HuH-7.5 (cell line): Measurements from ENCODE around the gene CRB2.
"Not testable (repeated sequence)": the region's sequence is repeated elsewhere in the genome, so short reads cannot be mapped to it uniquely, and the experiment has no call there.

Source experiments
- DNase-seq: peaks from one replicate; pipeline ENCODE4 v3.0.0; 2011; ENCODE audit warnings: low spot score

CRB2 gene

GRCh38 chr9:123329329-123329955 is 26.6 kb upstream of the CRB2 start:
- DNase-seq = no peak

- no peak for DNase-seq
Observed at GRCh38 chr9:123331346-123332060, 24.5 kb upstream of the CRB2 start.

- DNase-seq = not testable (repeated sequence)
Observed at GRCh38 chr9:123333058-123333669, 22.8 kb upstream of the CRB2 start.

- DNase-seq = no peak
Observed at GRCh38 chr9:123334639-123335038, 21.4 kb upstream of the CRB2 start.

- DNase-seq = no peak
Observed at GRCh38 chr9:123335193-123335985, 20.6 kb upstream of the CRB2 start.

- DNase-seq = no peak
Observed at GRCh38 chr9:123335986-123336329, 20.0 kb upstream of the CRB2 start.

- no peak for DNase-seq
Observed at GRCh38 chr9:123336449-123336848, 19.5 kb upstream of the CRB2 start.

GRCh38 chr9:123336959-123337358 is 19.0 kb upstream of the CRB2 start:
- no peak for DNase-seq

GRCh38 chr9:123337971-123338370 is 18.0 kb upstream of the CRB2 start:
- no peak for DNase-seq

GRCh38 chr9:123338710-123339665 is 17.0 kb upstream of the CRB2 start:
- DNase-seq = no peak

- DNase-seq = no peak
Observed at GRCh38 chr9:123339666-123340510, 16.1 kb upstream of the CRB2 start.

GRCh38 chr9:123341816-123342215 is 14.2 kb upstream of the CRB2 start:
- DNase-seq = no peak

- DNase-seq = no peak
Observed at GRCh38 chr9:123342247-123342646, 13.8 kb upstream of the CRB2 start.

GRCh38 chr9:123343443-123344191 is 12.4 kb upstream of the CRB2 start:
- DNase-seq = no peak

GRCh38 chr9:123344192-123344949 is 11.6 kb upstream of the CRB2 start:
- no peak for DNase-seq

- no peak for DNase-seq
Observed at GRCh38 chr9:123345567-123345955, 10.4 kb upstream of the CRB2 start.

GRCh38 chr9:123346026-123346425 is 10.0 kb upstream of the CRB2 start:
- no peak for DNase-seq

- DNase-seq = no peak
Observed at GRCh38 chr9:123346826-123347225, 9.2 kb upstream of the CRB2 start.
